GM12892 (cell line): ENCODE measurements around the gene SEC14L2.

Experiments used
- POLR2A ChIP-seq: IDR thresholded peaks from 2 replicates; pipeline ENCODE4 v1.6.1; 2011; ENCODE audit warnings: low read depth, low read length, control low read depth
- POLR2AphosphoS5 ChIP-seq: IDR thresholded peaks from 2 replicates; pipeline ENCODE4 v1.6.1; 2011; ENCODE audit warnings: low read depth, low read length, control low read depth
- TAF1 ChIP-seq: IDR thresholded peaks from 2 replicates; pipeline ENCODE4 v1.6.1; 2011; ENCODE audit warnings: low read depth, mild to moderate bottlenecking, control low read depth, low read length, borderline replicate concordance

- TF ChIP-seq POLR2AphosphoS5 (no peak), POLR2A (no peak), TAF1 (no peak)
Observed at GRCh38 chr22:30471616-30472318, 74.9 kb downstream of the SEC14L2 start, which contains the start of gene SEC14L3.
